Activated B cell treated with CpG ODN at 0.5 μM for 24 hours (primary cell): Measurements from ENCODE around the gene TMEM43. TPM values are rescaled to one million over a fixed set of nuclear protein-coding genes. Genes with fewer than 3 reads are reported as not detected.
"Not testable (repeated sequence)": the region's sequence is repeated elsewhere in the genome, so short reads cannot be mapped to it uniquely, and the experiment has no call there.

Experiments used
- ATAC-seq: fragments of 200-7000 bp; cut with Tn5 transposase; one replicate; pipeline ENCODE4 v1.10.0; 2021; ENCODE audit warnings: low read depth, mild to moderate bottlenecking, moderate library complexity
- CTCF ChIA-PET: fragments of 350-600 bp; sonication (Branson Sonifier 250); formaldehyde crosslinking; loops from one replicate; lab custom pipeline; 2021; ENCODE audit warnings: antibody characterized with exemption; lab: Charles Lee
- POLR2A ChIA-PET: fragments of 350-600 bp; sonication (Branson Sonifier 250); formaldehyde crosslinking; loops from one replicate; lab custom pipeline; 2021; ENCODE audit warnings: antibody characterized with exemption; lab: Charles Lee
- DNase-seq: peaks from one replicate; pipeline ENCODE4 v3.0.0; 2022
- H3K27ac Mint-ChIP-seq: one replicate; pipeline ENCODE4 v1.8.0; 2020; ENCODE audit warnings: mixed read lengths
- H3K27me3 Mint-ChIP-seq: one replicate; pipeline ENCODE4 v1.8.0; 2021; ENCODE audit warnings: mixed read lengths
- H3K36me3 Mint-ChIP-seq: one replicate; pipeline ENCODE4 v1.8.0; 2021; ENCODE audit warnings: low read depth, mixed read lengths
- H3K4me1 Mint-ChIP-seq: one replicate; pipeline ENCODE4 v1.8.0; 2021; ENCODE audit warnings: mixed read lengths
- H3K4me3 Mint-ChIP-seq: one replicate; pipeline ENCODE4 v1.8.0; 2020; ENCODE audit warnings: mild to moderate bottlenecking, mixed read lengths
- H3K9me3 Mint-ChIP-seq: one replicate; pipeline ENCODE4 v1.8.0; 2020; ENCODE audit warnings: mixed read lengths
- CTCF ChIP-seq: fragments of 200-600 bp; IDR thresholded peaks from one replicate; pipeline ENCODE4 v1.8.0; 2022; ENCODE audit warnings: antibody characterized with exemption, mild to moderate bottlenecking
- intact Hi-C: fragments of 100-400 bp; cut with micrococcal nuclease; formaldehyde crosslinking; loops from one replicate; pipeline ENCODE4 v1.15.1; 2024
- total RNA-seq: library from RNA; stranded (reverse); gene quantifications from 2 replicates; pipeline ENCODE4 v1.2.3, GENCODE V29; 2022

Gene TMEM43
- 30.7 and 32.3 TPM in 2 replicates for total RNA-seq

- no peaks in the 10 kb centered on the region for H3K9me3 Mint-ChIP-seq
- no peaks in the 10 kb centered on the region for H3K27me3 Mint-ChIP-seq
- peaks cover 40% of the 10 kb centered on the region for H3K4me1 Mint-ChIP-seq
- ATAC-seq: peak; percentile 86
- ChIA-PET CTCF (interaction anchor here (2.0 to 3.3 kb wide), 2 partner anchors 54 to 228 kb away, joined by 5 to 12 read pairs; partner anchors contain the start of genes LSM3 and XPC), POLR2A (interaction anchor here (0.9 to 3.9 kb wide), 9 partner anchors 14 to 1283 kb away, joined by 3 to 61 read pairs (median 4); partner anchors contain the start of genes CCDC174, LSM3, MRPS25 and RPL32)
- H3K36me3 Mint-ChIP-seq: peaks cover 42% of the 10 kb centered on the region
- intact Hi-C loops: loop anchor here (1.0 to 10.0 kb wide), 8 partner anchors 20 to 941 kb away; partner anchors contain the start of genes LSM3, MRPS25, SLC6A6 and XPC
- peak; percentile 92 for DNase-seq
- H3K4me3 Mint-ChIP-seq: peak within 1 kb of the TSS; percentile 94
- no peak for TF ChIP-seq CTCF
- peak within 1 kb of the TSS; percentile 87 for H3K27ac Mint-ChIP-seq
Measured at GRCh38 chr3:14124615-14125192, at the start of gene TMEM43, which contains the start of gene CHCHD4. TMEM43 (plus strand) TSS chr3:14125052; CDS start chr3:14125194, 142 bp downstream. CHCHD4 (minus strand) TSS chr3:14124870; CDS start chr3:14124676, 194 bp downstream.

- ATAC-seq, H3K36me3 Mint-ChIP-seq, intact Hi-C loops, H3K4me1 Mint-ChIP-seq, H3K27ac Mint-ChIP-seq, H3K9me3 Mint-ChIP-seq, DNase-seq, H3K27me3 Mint-ChIP-seq, POLR2A ChIA-PET, H3K4me3 Mint-ChIP-seq, CTCF ChIA-PET: not testable (repeated sequence)
Measured at GRCh38 chr3:14075233-14075632, 49.6 kb upstream of the TMEM43 start.

- intact Hi-C loops: no loop called here
- Mint-ChIP-seq H3K36me3 (no peaks in the 10 kb centered on the region), H3K27ac (no peak overlapping the region), H3K27me3 (peaks cover 2% of the 10 kb centered on the region), H3K4me1 (no peaks in the 10 kb centered on the region), H3K4me3 (no peak overlapping the region), H3K9me3 (peaks cover 6% of the 10 kb centered on the region)
- DNase-seq: no peak
- no peak for TF ChIP-seq CTCF
- ChIA-PET POLR2A (no interaction called here), CTCF (no interaction called here)
- no peak for ATAC-seq
Measured at GRCh38 chr3:14077310-14077709, 47.5 kb upstream of the TMEM43 start.

GRCh38 chr3:14082108-14082657, 42.7 kb upstream of the TMEM43 start:
- no peaks in the 10 kb centered on the region for H3K36me3 Mint-ChIP-seq
- CTCF ChIA-PET: no interaction called here
- POLR2A ChIA-PET: no interaction called here
- ATAC-seq: no peak
- no peak overlapping the region for H3K4me3 Mint-ChIP-seq
- intact Hi-C loops: no loop called here
- peaks cover 5% of the 10 kb centered on the region for H3K27me3 Mint-ChIP-seq
- DNase-seq: no peak
- no peak for TF ChIP-seq CTCF
- peaks cover 6% of the 10 kb centered on the region for H3K9me3 Mint-ChIP-seq
- H3K4me1 Mint-ChIP-seq: no peaks in the 10 kb centered on the region
- H3K27ac Mint-ChIP-seq: no peak overlapping the region

- H3K4me3 Mint-ChIP-seq, H3K36me3 Mint-ChIP-seq, ATAC-seq, intact Hi-C loops, CTCF ChIA-PET, H3K27ac Mint-ChIP-seq, DNase-seq, H3K4me1 Mint-ChIP-seq, POLR2A ChIA-PET: not testable (repeated sequence)
- H3K9me3 Mint-ChIP-seq: peaks cover 11% of the 10 kb centered on the region
- H3K27me3 Mint-ChIP-seq: peaks cover 33% of the 10 kb centered on the region
Measured at GRCh38 chr3:14087461-14087860, 37.4 kb upstream of the TMEM43 start.

- intact Hi-C loops, H3K27ac Mint-ChIP-seq, H3K36me3 Mint-ChIP-seq, CTCF ChIA-PET, H3K4me3 Mint-ChIP-seq, H3K9me3 Mint-ChIP-seq, H3K4me1 Mint-ChIP-seq, POLR2A ChIA-PET, DNase-seq, ATAC-seq: not testable (repeated sequence)
- peaks cover 53% of the 10 kb centered on the region for H3K27me3 Mint-ChIP-seq
Measured at GRCh38 chr3:14091959-14092358, 32.9 kb upstream of the TMEM43 start.
